Memory B cell (primary cell): ENCODE results near the gene KIF21A.

Experiments used
- ATAC-seq: fragments of 150-1000 bp; cut with Tn5 transposase; 2 replicates; pipeline ENCODE4 v1.10.0; 2021; ENCODE audit warnings: low read depth, mild to moderate bottlenecking, moderate library complexity
- DNase-seq, 2 donors: peaks; one replicate each; pipeline ENCODE4 v3.0.0; 2022; ENCODE audit warnings: low spot score in 2 of 2
- H3K27ac Mint-ChIP-seq: one replicate; pipeline ENCODE4 v1.8.0; 2022; ENCODE audit warnings: mild to moderate bottlenecking, moderate library complexity, mixed read lengths
- H3K27me3 Mint-ChIP-seq: one replicate; pipeline ENCODE4 v1.8.0; 2022; ENCODE audit warnings: mixed read lengths
- H3K36me3 Mint-ChIP-seq: one replicate; pipeline ENCODE4 v1.8.0; 2022; ENCODE audit warnings: mild to moderate bottlenecking, mixed read lengths
- H3K4me1 Mint-ChIP-seq: one replicate; pipeline ENCODE4 v1.8.0; 2022; ENCODE audit warnings: mixed read lengths
- H3K4me3 Mint-ChIP-seq: one replicate; pipeline ENCODE4 v1.8.0; 2022; ENCODE audit warnings: mild to moderate bottlenecking, moderate library complexity, mixed read lengths
- H3K9me3 Mint-ChIP-seq: one replicate; pipeline ENCODE4 v1.8.0; 2022; ENCODE audit warnings: mixed read lengths

Gene KIF21A

DNA sequence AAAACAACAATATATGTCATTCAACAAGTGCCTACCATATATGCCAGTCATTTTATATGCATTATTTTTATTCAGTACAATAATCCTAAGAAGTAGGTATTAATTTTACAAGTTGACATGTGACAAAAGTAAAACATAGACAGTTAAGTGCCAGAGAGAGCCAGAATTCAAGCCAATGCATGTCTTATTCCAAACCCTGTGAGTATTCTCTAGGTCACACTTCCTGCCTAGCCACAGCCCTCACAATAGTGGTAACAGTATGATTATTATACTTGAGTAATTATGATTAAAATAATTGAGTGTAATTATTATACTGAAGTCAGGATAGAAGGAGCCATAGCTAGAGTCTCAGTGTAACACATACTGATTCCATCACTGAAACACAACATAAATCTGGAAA lies 52.2 kb downstream of the KIF21A start:
- Mint-ChIP-seq H3K4me1 (no peaks in the 10 kb centered on the region), H3K9me3 (no peaks in the 10 kb centered on the region), H3K27ac (no peak overlapping the region), H3K27me3 (peaks cover 5% of the 10 kb centered on the region), H3K36me3 (no peaks in the 10 kb centered on the region), H3K4me3 (no peak overlapping the region)
- ATAC-seq = no peak
- DNase-seq = no peak

- Mint-ChIP-seq H3K4me3 (no peak overlapping the region), H3K4me1 (no peaks in the 10 kb centered on the region), H3K36me3 (no peaks in the 10 kb centered on the region), H3K27ac (no peak overlapping the region), H3K9me3 (no peaks in the 10 kb centered on the region), H3K27me3 (peaks cover 2% of the 10 kb centered on the region)
- DNase-seq (no peak), ATAC-seq (no peak)
Observed at GRCh38 chr12:39389399-39390150, 53.3 kb downstream of the KIF21A start.

GRCh38 chr12:39386335-39386734 lies 56.6 kb downstream of the KIF21A start:
- Mint-ChIP-seq H3K9me3 (no peaks in the 10 kb centered on the region), H3K4me3 (no peak overlapping the region), H3K4me1 (no peaks in the 10 kb centered on the region), H3K36me3 (no peaks in the 10 kb centered on the region), H3K27ac (no peak overlapping the region), H3K27me3 (peaks cover 2% of the 10 kb centered on the region)
- ATAC-seq = no peak
- no peak for DNase-seq

DNA sequence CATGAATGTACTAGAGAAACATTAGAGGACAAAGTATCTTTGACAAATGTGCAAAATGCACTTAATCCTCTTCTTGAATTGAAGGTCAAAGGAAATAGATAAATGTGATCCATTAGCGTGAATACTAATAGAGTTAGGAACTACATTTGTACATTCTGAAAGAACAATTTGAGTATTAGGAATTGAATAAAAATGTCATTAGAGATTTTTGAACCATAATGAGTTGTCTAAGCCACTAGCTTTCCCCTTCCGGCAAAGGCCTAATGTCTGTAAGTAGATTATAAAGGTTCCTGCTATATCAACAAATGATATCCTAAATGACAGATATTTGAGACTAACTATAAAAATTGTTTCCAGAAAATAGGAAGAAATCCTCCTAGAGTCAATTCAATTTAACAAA lies 59.8 kb downstream of the KIF21A start:
- H3K27me3 Mint-ChIP-seq = no peaks in the 10 kb centered on the region
- no peak overlapping the region for H3K4me3 Mint-ChIP-seq
- H3K36me3 Mint-ChIP-seq = no peaks in the 10 kb centered on the region
- H3K27ac Mint-ChIP-seq = no peak overlapping the region
- H3K9me3 Mint-ChIP-seq = no peaks in the 10 kb centered on the region
- DNase-seq = no peak
- no peaks in the 10 kb centered on the region for H3K4me1 Mint-ChIP-seq
- no peak for ATAC-seq

GRCh38 chr12:39380090-39380489 lies 62.8 kb downstream of the KIF21A start:
- Mint-ChIP-seq H3K27ac (no peak overlapping the region), H3K27me3 (no peaks in the 10 kb centered on the region), H3K9me3 (no peaks in the 10 kb centered on the region), H3K4me1 (no peaks in the 10 kb centered on the region), H3K36me3 (no peaks in the 10 kb centered on the region), H3K4me3 (no peak overlapping the region)
- DNase-seq (no peak), ATAC-seq (no peak)

DNA sequence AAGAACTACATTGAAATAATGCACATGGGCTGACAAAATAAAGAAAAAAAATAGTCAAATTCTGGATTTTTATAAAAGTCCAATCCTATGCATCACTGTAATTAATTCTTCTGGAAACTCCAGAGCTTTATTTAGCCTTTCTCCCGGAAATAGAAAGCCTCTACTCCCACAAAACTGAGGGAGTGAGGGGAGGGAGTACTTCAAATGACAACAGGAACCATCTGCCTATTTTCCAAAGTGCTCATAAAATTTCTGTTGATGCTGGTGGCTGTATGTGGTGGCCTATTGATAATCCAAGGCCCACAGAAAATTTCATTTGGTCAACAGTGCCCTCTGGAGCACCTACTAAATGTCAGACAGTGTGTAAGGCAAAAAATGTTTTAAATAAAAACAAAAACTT lies 64.6 kb downstream of the KIF21A start:
- no peak for ATAC-seq
- no peak for DNase-seq
- Mint-ChIP-seq H3K9me3 (no peaks in the 10 kb centered on the region), H3K27me3 (no peaks in the 10 kb centered on the region), H3K4me3 (no peak overlapping the region), H3K36me3 (no peaks in the 10 kb centered on the region), H3K27ac (no peak overlapping the region), H3K4me1 (no peaks in the 10 kb centered on the region)

DNA sequence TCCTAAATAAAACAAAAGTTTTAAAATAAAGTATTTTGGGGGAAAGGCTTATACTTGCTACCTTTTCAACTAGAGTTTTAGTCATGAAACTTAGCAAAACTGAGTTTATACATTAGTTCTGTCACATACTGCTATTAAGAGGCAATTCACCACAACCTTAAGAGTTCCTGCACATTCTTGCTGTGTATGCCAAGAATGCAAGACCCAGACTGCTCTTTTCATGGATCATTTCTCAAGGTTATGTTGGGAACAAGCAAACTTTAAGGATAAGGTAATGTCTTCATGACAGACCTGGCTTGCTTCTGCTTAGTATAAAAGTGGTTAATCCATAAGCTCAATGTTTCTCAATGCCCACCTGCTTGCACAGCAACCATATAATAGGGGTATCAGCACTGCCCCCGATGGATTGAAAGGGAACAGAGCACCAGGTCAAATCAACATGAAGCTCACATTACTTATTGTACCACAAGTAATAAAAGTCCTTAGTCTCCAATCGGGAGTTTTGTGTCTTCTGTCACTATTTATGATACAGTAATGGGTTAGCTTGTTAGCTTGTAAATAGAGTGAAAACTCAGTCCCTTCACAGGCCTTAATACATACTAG lies 67.6 kb downstream of the KIF21A start:
- peaks cover 8% of the 10 kb centered on the region for H3K4me1 Mint-ChIP-seq

DNA sequence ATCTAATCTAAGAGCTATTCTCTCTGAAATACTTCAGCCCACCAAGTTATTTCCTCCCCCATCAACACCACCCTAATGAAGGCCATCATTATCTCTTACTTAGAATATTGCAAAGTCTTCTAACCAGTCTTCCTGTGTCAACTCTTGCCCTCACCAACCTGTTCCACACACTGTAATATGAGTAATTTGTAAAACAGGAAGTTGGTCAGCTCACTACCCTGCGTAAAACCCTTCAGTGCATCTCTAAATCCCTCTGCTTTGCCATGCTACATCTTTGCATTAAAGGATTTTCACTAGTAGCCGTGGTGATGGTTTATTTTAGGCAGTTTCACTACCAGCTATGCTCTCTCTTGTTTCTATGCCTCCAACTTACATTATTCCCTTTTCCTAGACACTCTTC lies 70.0 kb downstream of the KIF21A start:
- Mint-ChIP-seq H3K36me3 (no peaks in the 10 kb centered on the region), H3K27me3 (no peaks in the 10 kb centered on the region)

More for the DNA sequence above, 67.6 kb downstream of the KIF21A start:
- no peaks in the 10 kb centered on the region for H3K36me3 Mint-ChIP-seq
- no peak for DNase-seq
- ATAC-seq = no peak
- H3K27ac Mint-ChIP-seq = no peak overlapping the region
- no peak overlapping the region for H3K4me3 Mint-ChIP-seq
- H3K9me3 Mint-ChIP-seq = no peaks in the 10 kb centered on the region
- H3K27me3 Mint-ChIP-seq = no peaks in the 10 kb centered on the region

GRCh38 chr12:39372204-39372925 lies 70.6 kb downstream of the KIF21A start:
- no peak overlapping the region for H3K27ac Mint-ChIP-seq
- no peak for ATAC-seq
- DNase-seq = no peak
- no peaks in the 10 kb centered on the region for H3K27me3 Mint-ChIP-seq
- no peaks in the 10 kb centered on the region for H3K36me3 Mint-ChIP-seq
- peaks cover 8% of the 10 kb centered on the region for H3K4me1 Mint-ChIP-seq
- H3K9me3 Mint-ChIP-seq = no peaks in the 10 kb centered on the region
- no peak overlapping the region for H3K4me3 Mint-ChIP-seq

More for the DNA sequence above, 70.0 kb downstream of the KIF21A start:
- Mint-ChIP-seq H3K27ac (no peak overlapping the region), H3K4me3 (no peak overlapping the region), H3K4me1 (peaks cover 8% of the 10 kb centered on the region), H3K9me3 (no peaks in the 10 kb centered on the region)
- DNase-seq (no peak), ATAC-seq (peak; percentile 70)

DNA sequence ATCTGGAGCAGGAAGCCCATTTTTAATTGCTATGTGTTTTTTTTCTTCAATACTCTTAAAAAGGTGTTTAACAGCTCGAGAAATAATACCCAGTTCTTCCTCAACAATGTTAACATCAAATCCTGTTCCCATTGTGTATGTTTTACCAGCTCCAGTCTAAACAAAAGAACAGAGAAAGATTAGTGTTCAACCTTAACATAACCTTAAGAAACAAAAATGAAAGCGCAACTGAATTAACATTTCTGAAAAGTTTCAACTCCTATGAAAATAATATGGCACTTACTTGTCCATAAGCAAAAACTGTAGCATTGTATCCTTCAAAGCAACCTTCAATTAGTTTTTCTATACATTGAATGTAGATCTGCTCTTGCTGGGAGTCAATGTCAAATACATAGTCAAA lies 73.2 kb downstream of the KIF21A start:
- H3K27me3 Mint-ChIP-seq = no peaks in the 10 kb centered on the region
- no peaks in the 10 kb centered on the region for H3K9me3 Mint-ChIP-seq
- no peaks in the 10 kb centered on the region for H3K36me3 Mint-ChIP-seq
- ATAC-seq (no peak), DNase-seq (no peak)
- H3K4me3 Mint-ChIP-seq = no peak overlapping the region
- H3K4me1 Mint-ChIP-seq = peaks cover 8% of the 10 kb centered on the region
- H3K27ac Mint-ChIP-seq = no peak overlapping the region

DNA sequence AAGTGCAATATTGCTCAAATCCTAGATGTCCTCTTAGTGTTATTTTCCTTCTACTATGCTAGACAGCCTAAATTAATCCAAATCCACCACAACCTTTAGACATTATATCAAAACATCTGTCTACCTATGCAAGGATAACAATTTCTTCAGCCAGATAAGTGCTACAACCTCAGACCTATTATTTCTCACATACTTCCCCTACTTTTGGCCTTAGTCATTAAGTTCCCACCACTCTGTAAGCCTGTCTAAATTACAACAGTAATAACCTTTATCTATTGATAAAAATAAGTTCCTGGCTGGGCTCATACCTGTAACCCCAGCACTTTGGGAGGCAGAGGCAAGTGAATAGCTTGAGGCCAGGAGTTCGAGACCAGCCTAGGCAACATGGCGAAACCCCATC lies 74.0 kb downstream of the KIF21A start:
- no peak overlapping the region for H3K27ac Mint-ChIP-seq
- H3K4me3 Mint-ChIP-seq = no peak overlapping the region
- H3K27me3 Mint-ChIP-seq = no peaks in the 10 kb centered on the region
- H3K36me3 Mint-ChIP-seq = no peaks in the 10 kb centered on the region
- ATAC-seq = no peak
- peaks cover 8% of the 10 kb centered on the region for H3K4me1 Mint-ChIP-seq
- DNase-seq = no peak
- no peaks in the 10 kb centered on the region for H3K9me3 Mint-ChIP-seq

DNA sequence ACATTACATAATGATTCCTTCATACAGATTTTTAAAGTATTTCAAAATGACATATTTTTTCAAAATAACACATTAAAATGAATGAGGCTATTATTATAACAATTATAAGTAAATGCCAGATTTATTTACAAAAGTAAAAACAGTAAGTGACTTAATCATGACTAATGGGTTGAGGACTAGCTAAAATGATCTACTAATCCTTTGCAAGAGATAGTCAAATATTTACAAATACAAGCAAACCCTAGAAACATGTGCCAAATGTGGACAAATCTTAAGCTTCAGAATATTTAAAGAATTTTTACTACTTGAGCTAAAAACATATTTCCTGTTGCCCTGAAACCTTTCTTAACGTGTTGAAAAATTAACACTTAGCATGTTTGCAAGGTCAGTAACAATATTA lies 74.8 kb downstream of the KIF21A start:
- ATAC-seq (no peak), DNase-seq (no peak)
- Mint-ChIP-seq H3K4me1 (peaks cover 5% of the 10 kb centered on the region), H3K27me3 (no peaks in the 10 kb centered on the region), H3K36me3 (no peaks in the 10 kb centered on the region), H3K9me3 (no peaks in the 10 kb centered on the region), H3K27ac (no peak overlapping the region), H3K4me3 (no peak overlapping the region)

DNA sequence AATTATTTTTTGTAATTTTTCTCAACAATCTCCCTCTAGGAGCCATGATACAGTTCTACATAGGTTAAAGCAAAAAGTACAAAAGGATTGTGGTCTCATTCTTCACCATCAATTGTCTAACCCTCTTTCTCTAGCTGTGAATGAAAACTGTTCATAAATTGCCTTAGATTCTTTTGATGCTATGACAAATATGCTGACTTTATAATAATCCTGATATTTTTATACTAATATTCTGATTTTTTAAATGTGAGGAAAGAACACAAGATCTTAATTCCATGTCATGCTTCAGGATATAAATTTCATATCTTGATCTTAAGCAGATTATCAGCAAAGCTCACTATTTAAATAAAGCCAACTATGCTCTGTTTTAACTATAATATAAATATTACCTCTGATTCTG lies 75.4 kb downstream of the KIF21A start:
- no peak overlapping the region for H3K27ac Mint-ChIP-seq
- no peak for DNase-seq
- no peaks in the 10 kb centered on the region for H3K9me3 Mint-ChIP-seq
- ATAC-seq = no peak
- H3K4me1 Mint-ChIP-seq = no peaks in the 10 kb centered on the region
- H3K36me3 Mint-ChIP-seq = no peaks in the 10 kb centered on the region
- H3K4me3 Mint-ChIP-seq = no peak overlapping the region
- H3K27me3 Mint-ChIP-seq = no peaks in the 10 kb centered on the region

DNA sequence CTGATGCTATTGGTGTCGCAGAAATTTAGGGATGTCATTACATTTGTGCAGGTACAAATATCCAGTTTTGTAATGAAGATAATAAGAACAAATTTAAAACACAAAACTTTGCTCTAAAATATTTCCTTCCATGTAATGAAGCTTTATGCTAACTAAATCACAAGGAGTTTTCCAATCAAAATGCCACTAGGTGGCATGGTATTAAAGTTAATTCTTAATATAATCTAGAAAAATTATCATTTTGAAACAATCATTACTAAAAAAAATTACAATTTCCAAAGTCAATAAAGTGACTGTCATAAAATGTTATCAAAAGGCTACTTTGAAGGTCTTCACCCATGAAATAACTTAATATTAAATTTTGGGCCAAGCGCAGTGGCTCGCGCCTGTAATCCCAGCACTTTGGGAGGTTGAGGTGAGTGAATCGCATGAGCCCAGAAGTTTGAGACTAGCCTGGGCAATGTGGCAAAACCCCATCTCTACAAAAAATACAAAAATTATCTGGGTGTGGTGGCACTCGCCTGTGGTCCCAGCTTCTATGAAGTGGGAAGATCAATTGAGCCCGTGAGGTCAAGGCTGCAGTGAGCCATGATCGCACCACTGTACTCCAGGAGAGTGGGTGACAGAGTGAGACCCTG lies 77.4 kb downstream of the KIF21A start:
- Mint-ChIP-seq H3K36me3 (no peaks in the 10 kb centered on the region), H3K9me3 (no peaks in the 10 kb centered on the region), H3K27me3 (no peaks in the 10 kb centered on the region), H3K4me3 (no peak overlapping the region), H3K27ac (no peak overlapping the region), H3K4me1 (no peaks in the 10 kb centered on the region)
- DNase-seq (no peak), ATAC-seq (no peak)
